ENCODE measurements around the gene GSTM5.
A peak's percentile ranks its signal among the peaks of the same experiment; 100 is the strongest.
"Not testable (repeated sequence)": the region's sequence is repeated elsewhere in the genome, so short reads cannot be mapped to it uniquely, and the experiment has no call there.

The GSTM5 gene

GRCh38 chr1:109732390-109732881 lies 20.4 kb downstream of the GSTM5 start:
- DNase-seq = no peak

GRCh38 chr1:109733236-109733870 lies 21.3 kb downstream of the GSTM5 start:
- DNase-seq = no peak

GRCh38 chr1:109739738-109740614 lies 27.9 kb downstream of the GSTM5 start:
- DNase-seq = peak; percentile 88 to 91

- DNase-seq = no peak
These were observed 28.7 kb downstream of the GSTM5 start, which contains the start of gene GSTM3 for GRCh38 chr1:109740615-109741373. TSS of gene GSTM3 (minus strand) at chr1:109741038. CDS start at chr1:109740287, 751 bp downstream.

- DNase-seq = not testable (repeated sequence)
These were observed 36.3 kb downstream of the GSTM5 start for GRCh38 chr1:109748311-109748710.

GRCh38 chr1:109749221-109749620 lies 37.2 kb downstream of the GSTM5 start:
- no peak for DNase-seq

- DNase-seq = no peak
These were observed 38.3 kb downstream of the GSTM5 start for GRCh38 chr1:109750241-109750882.

- DNase-seq = no peak
These were observed 38.9 kb downstream of the GSTM5 start for GRCh38 chr1:109750920-109751319.

- no peak for DNase-seq
These were observed 39.6 kb downstream of the GSTM5 start for GRCh38 chr1:109751531-109752260.

- no peak for DNase-seq
These were observed 42.7 kb downstream of the GSTM5 start for GRCh38 chr1:109754738-109755137.

- DNase-seq = not testable (repeated sequence)
These were observed 44.3 kb downstream of the GSTM5 start for GRCh38 chr1:109756325-109756724.

GRCh38 chr1:109756848-109757521 lies 44.9 kb downstream of the GSTM5 start:
- no peak for DNase-seq

GRCh38 chr1:109757936-109758786 lies 46.1 kb downstream of the GSTM5 start:
- DNase-seq = no peak

GRCh38 chr1:109759513-109760334 lies 47.7 kb downstream of the GSTM5 start:
- DNase-seq = no peak

- no peak for DNase-seq
These were observed 48.7 kb downstream of the GSTM5 start for GRCh38 chr1:109760581-109761226.

GRCh38 chr1:109761227-109762038 lies 49.4 kb downstream of the GSTM5 start:
- no peak for DNase-seq

GRCh38 chr1:109762039-109762585 lies 50.1 kb downstream of the GSTM5 start:
- no peak for DNase-seq

Data from CD4-positive, alpha-beta T cell treated with Interleukin-4 for 1 hour (primary cell).